H9 (cell line): ENCODE data around the gene KRTAP10-12. TPM values are rescaled to one million over a fixed set of nuclear protein-coding genes. Genes with fewer than 3 reads are reported as not detected.

Experiments used
- DNase-seq: peaks from one replicate; pipeline ENCODE4 v3.0.0-alpha.2; 2017
- H2AFZ ChIP-seq: one replicate; pipeline ENCODE4 v1.6.1; 2013; ENCODE audit warnings: mild to moderate bottlenecking, low read length, control low read depth, moderate library complexity
- H2AK5ac ChIP-seq: 2 replicates; pipeline ENCODE4 v1.6.1; 2013; ENCODE audit warnings: low read length, control low read depth, mixed read lengths; ENCODE audit not compliant: insufficient read length
- H2BK120ac ChIP-seq: one replicate; pipeline ENCODE4 v1.6.1; 2013; ENCODE audit warnings: low read depth, mild to moderate bottlenecking, low read length, control low read depth, inconsistent platforms; ENCODE audit not compliant: poor library complexity, severe bottlenecking
- H2BK12ac ChIP-seq: 2 replicates; pipeline ENCODE4 v1.6.1; 2013; ENCODE audit warnings: low read length, control low read depth, mixed read lengths, low read depth; ENCODE audit not compliant: insufficient read length
- H2BK15ac ChIP-seq: 2 replicates; pipeline ENCODE4 v1.6.1; 2013; ENCODE audit warnings: low read depth, low read length, control low read depth
- H2BK20ac ChIP-seq: one replicate; pipeline ENCODE4 v1.6.1; 2013; ENCODE audit warnings: low read depth, mild to moderate bottlenecking, low read length, control low read depth, inconsistent platforms; ENCODE audit not compliant: poor library complexity, severe bottlenecking
- H2BK5ac ChIP-seq: 2 replicates; pipeline ENCODE4 v1.6.1; 2013; ENCODE audit warnings: low read length, control low read depth, mixed read lengths; ENCODE audit not compliant: insufficient read length
- H3K14ac ChIP-seq: 2 replicates; pipeline ENCODE4 v1.6.1; 2013; ENCODE audit warnings: low read length, control low read depth; ENCODE audit not compliant: insufficient read depth
- H3K18ac ChIP-seq: 2 replicates; pipeline ENCODE4 v1.6.1; 2013; ENCODE audit warnings: low read depth, mild to moderate bottlenecking, mixed read lengths, low read length, control low read depth; ENCODE audit not compliant: insufficient read length
- H3K23ac ChIP-seq: 2 replicates; pipeline ENCODE4 v1.6.1; 2013; ENCODE audit warnings: low read length, control low read depth, mixed read lengths, low read depth; ENCODE audit not compliant: insufficient read length
- H3K23me2 ChIP-seq: 2 replicates; pipeline ENCODE4 v1.6.1; 2013; ENCODE audit warnings: low read depth, mild to moderate bottlenecking, mixed read lengths, low read length, control low read depth; ENCODE audit not compliant: insufficient read length, poor library complexity, severe bottlenecking
- H3K27ac ChIP-seq: 2 replicates; pipeline ENCODE4 v1.5.1; 2013; ENCODE audit warnings: low read length, control low read depth, mixed read lengths, low read depth; ENCODE audit not compliant: insufficient read length
- H3K27me3 ChIP-seq: 2 replicates; pipeline ENCODE4 v1.6.1; 2013; ENCODE audit warnings: low read length, control low read depth, inconsistent platforms; ENCODE audit not compliant: insufficient read depth
- H3K4ac ChIP-seq: 2 replicates; pipeline ENCODE4 v1.6.1; 2013; ENCODE audit warnings: low read depth, mild to moderate bottlenecking, control low read depth, inconsistent platforms, low read length, moderate library complexity
- H3K4me1 ChIP-seq: 2 replicates; pipeline ENCODE4 v1.6.1; 2013; ENCODE audit warnings: low read length, control low read depth, inconsistent platforms; ENCODE audit not compliant: insufficient read depth
- H3K4me2 ChIP-seq: 2 replicates; pipeline ENCODE4 v1.6.1; 2013; ENCODE audit warnings: low read length, control low read depth, mixed read lengths; ENCODE audit not compliant: insufficient read length, insufficient read depth
- H3K56ac ChIP-seq: 2 replicates; pipeline ENCODE4 v1.6.1; 2013; ENCODE audit warnings: low read depth, mild to moderate bottlenecking, mixed read lengths, low read length, control low read depth; ENCODE audit not compliant: insufficient read length
- H3K79me1 ChIP-seq: 2 replicates; pipeline ENCODE4 v1.6.1; 2013; ENCODE audit warnings: low read depth, mild to moderate bottlenecking, moderate library complexity, low read length, control low read depth, inconsistent platforms; ENCODE audit not compliant: insufficient read depth, poor library complexity, severe bottlenecking
- H3K79me2 ChIP-seq: 2 replicates; pipeline ENCODE4 v1.6.1; 2013; ENCODE audit warnings: low read length, control low read depth, inconsistent platforms; ENCODE audit not compliant: insufficient read depth
- H3K9ac ChIP-seq: 2 replicates; pipeline ENCODE4 v1.6.1; 2013; ENCODE audit warnings: low read length, control low read depth, mixed read lengths; ENCODE audit not compliant: insufficient read length; ENCODE audit errors: extremely low read depth
- H3K9me3 ChIP-seq: one replicate; pipeline ENCODE4 v1.6.1; 2013; ENCODE audit warnings: low read depth, low read length, inconsistent platforms; ENCODE audit not compliant: control insufficient read depth
- H3T11ph ChIP-seq: one replicate; pipeline ENCODE4 v1.6.1; 2013; ENCODE audit warnings: mild to moderate bottlenecking, low read length, control low read depth, inconsistent platforms
- H4K20me1 ChIP-seq: one replicate; pipeline ENCODE4 v1.6.1; 2013; ENCODE audit not compliant: control insufficient read depth, insufficient read length, insufficient read depth
- H4K5ac ChIP-seq: 2 replicates; pipeline ENCODE4 v1.6.1; 2013; ENCODE audit warnings: low read depth, mild to moderate bottlenecking, mixed read lengths, low read length, control low read depth; ENCODE audit not compliant: insufficient read length
- H4K8ac ChIP-seq: replicated peaks from 2 replicates; pipeline ENCODE4 v1.6.1; 2013; ENCODE audit warnings: low read length, control low read depth, mixed read lengths, low read depth; ENCODE audit not compliant: insufficient read length
- H4K91ac ChIP-seq: 2 replicates; pipeline ENCODE4 v1.6.1; 2013; ENCODE audit warnings: low read depth, mild to moderate bottlenecking, moderate library complexity, mixed read lengths, low read length, control low read depth; ENCODE audit not compliant: insufficient read length
- H3K27ac Mint-ChIP-seq, 3 experiments: 2 replicates in 2 of 3; 3 replicates in 1 of 3; pipeline ENCODE4 v1.8.0; 2020 to 2021; ENCODE audit warnings: mixed read lengths in 3 of 3, mild to moderate bottlenecking in 1 of 3, moderate library complexity in 1 of 3
- H3K27me3 Mint-ChIP-seq: 2 replicates; pipeline ENCODE4 v1.8.0; 2021; ENCODE audit warnings: low read depth, mild to moderate bottlenecking, moderate library complexity, mixed read lengths
- H3K36me3 Mint-ChIP-seq, 3 experiments: 2 replicates in 2 of 3; 3 replicates in 1 of 3; pipeline ENCODE4 v1.8.0; 2020 to 2021; ENCODE audit warnings: low read depth in 3 of 3, mixed read lengths in 3 of 3; ENCODE audit not compliant: insufficient read depth in 1 of 3
- H3K4me1 Mint-ChIP-seq, 2 experiments: 2 replicates each; pipeline ENCODE4 v1.8.0; 2020; ENCODE audit warnings: mixed read lengths in 2 of 2
- H3K4me3 Mint-ChIP-seq, 2 experiments: 2 replicates in 1 of 2; 3 replicates in 1 of 2; pipeline ENCODE4 v1.8.0; 2020 to 2021; ENCODE audit warnings: mild to moderate bottlenecking in 2 of 2, mixed read lengths in 2 of 2, moderate library complexity in 1 of 2
- H3K9me3 Mint-ChIP-seq, 2 experiments: 2 replicates in 1 of 2; 3 replicates in 1 of 2; pipeline ENCODE4 v1.8.0; 2020; ENCODE audit warnings: mild to moderate bottlenecking in 2 of 2, mixed read lengths in 2 of 2, moderate library complexity in 1 of 2
- CTCF ChIP-seq: fragments of 200-600 bp; sonication (generic); conservative IDR thresholded peaks from 3 replicates; pipeline ENCODE4 v1.8.0; 2021; ENCODE audit warnings: antibody characterized with exemption, mild to moderate bottlenecking
- WGBS: extraction: QIAGEN DNeasy Blood & Tissue Kit; methylation state at CpG from one replicate; pipeline ENCODE4 v1.1.7; 2013; ENCODE audit warnings: missing lambda C conversion rate, low lambda C conversion rate, mixed read lengths; ENCODE audit not compliant: insufficient read length; ENCODE audit errors: extremely low coverage; 5-methylcytosine and 5-hydroxymethylcytosine counted together
- total RNA-seq: library from RNA; stranded (reverse); gene quantifications from 2 replicates; pipeline ENCODE4 v1.2.1, GENCODE V29; 2021

Gene KRTAP10-12
- total RNA-seq, 1 experiment from 2014 or later: not detected

DNA sequence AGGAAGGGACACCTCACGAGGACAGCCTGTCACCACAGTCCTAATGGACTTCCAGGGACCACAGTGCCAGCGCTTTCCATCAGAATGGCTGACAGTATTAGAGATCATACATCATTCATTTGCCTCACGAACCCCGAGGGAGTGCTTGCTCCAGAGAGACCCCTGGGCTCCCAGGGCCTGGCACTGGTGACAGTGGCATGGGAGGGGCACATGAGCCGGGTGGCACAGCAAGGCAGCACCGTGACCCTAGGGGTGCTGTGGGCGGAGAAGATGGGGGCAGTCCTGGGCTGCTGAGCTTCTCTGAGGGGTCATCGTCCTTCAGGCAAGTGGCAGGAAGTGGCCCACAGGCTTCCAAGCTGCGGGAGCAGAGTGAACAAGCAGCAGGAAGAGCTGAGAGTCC, 30.8 kb downstream of the KRTAP10-12 start:
- H3K4me1 Mint-ChIP-seq: peaks cover 21 to 27% of the 10 kb centered on the region in 2 experiments

More for the DNA sequence above, 30.8 kb downstream of the KRTAP10-12 start:
- Histone ChIP-seq H4K5ac (no peak overlapping the region), H2AK5ac (no peak overlapping the region), H3K9me3 (no peaks in the 10 kb centered on the region), H3K4ac (no peak overlapping the region), H2BK20ac (no peak overlapping the region), H2BK12ac (no peak overlapping the region), H4K20me1 (no peaks in the 10 kb centered on the region), H3K79me2 (no peaks in the 10 kb centered on the region), H3K27ac (no peak overlapping the region), H3K23ac (no peak overlapping the region), H3K23me2 (peaks cover 3% of the 10 kb centered on the region), H2BK15ac (no peak overlapping the region), H3K27me3 (no peaks in the 10 kb centered on the region; the same call in 1 of the 2 replicates), H2BK5ac (no peak overlapping the region), H3K79me1 (no peaks in the 10 kb centered on the region), H3K9ac (no peak overlapping the region), H2BK120ac (no peak overlapping the region), H2AFZ (no peak overlapping the region), H3K4me1 (no peaks in the 10 kb centered on the region), H3T11ph (no peak overlapping the region), H3K14ac (no peak overlapping the region), H4K8ac (no peak overlapping the region), H4K91ac (no peak overlapping the region), H3K18ac (no peak overlapping the region), H3K4me2 (no peak overlapping the region), H3K56ac (no peak overlapping the region)
- no peak for TF ChIP-seq CTCF
- Mint-ChIP-seq H3K4me3 (no peak overlapping the region), H3K9me3 (no peaks in the 10 kb centered on the region), H3K27ac (no peak overlapping the region; a peak in 1 of 7 replicates), H3K27me3 (peaks cover 23% of the 10 kb centered on the region), H3K36me3 (peaks cover 0 to 10% (median 0%) of the 10 kb centered on the region in 3 experiments; a peak in 1 of 7 replicates)
- WGBS: no CpG with 5 or more reads among the region's 9 CpGs
- peak; percentile 26 for DNase-seq
